Measurements from ENCODE around the gene GABPA.
A peak's percentile ranks its signal among the peaks of the same experiment; 100 is the strongest.
"Not testable (repeated sequence)": the region's sequence is repeated elsewhere in the genome, so short reads cannot be mapped to it uniquely, and the experiment has no call there.

GABPA gene

GRCh38 chr21:25734904-25735645 is at the start of gene GABPA, which contains the start of gene ATP5PF:
TSS of gene GABPA (plus strand) at chr21:25734972. CDS start at chr21:25741599, 6,627 bp downstream.
TSS of gene ATP5PF (minus strand) at chr21:25734904. CDS start at chr21:25729794, 5,110 bp downstream.
- no peak; the same call in 1 of the 2 replicates for TF ChIP-seq CTCF (IDR thresholded peaks at IDR 0.05; ENCODE audit: low read depth, low read length)
- peak; percentile 97 for DNase-seq (ENCODE audit: extremely low read depth, low read depth)

- no peak for DNase-seq (ENCODE audit: extremely low read depth, low read depth)
- no peak for TF ChIP-seq CTCF (IDR thresholded peaks at IDR 0.05; ENCODE audit: low read depth, low read length)
These were observed 47.0 kb upstream of the GABPA start for GRCh38 chr21:25687787-25688186.

GRCh38 chr21:25688275-25689155 is 46.3 kb upstream of the GABPA start:
- no peak for TF ChIP-seq CTCF (IDR thresholded peaks at IDR 0.05; ENCODE audit: low read depth, low read length)
- DNase-seq (ENCODE audit: extremely low read depth, low read depth): no peak

GRCh38 chr21:25689226-25689625 is 45.5 kb upstream of the GABPA start:
- no peak for TF ChIP-seq CTCF (IDR thresholded peaks at IDR 0.05; ENCODE audit: low read depth, low read length)
- no peak for DNase-seq (ENCODE audit: extremely low read depth, low read depth)

GRCh38 chr21:25691976-25692375 is 42.8 kb upstream of the GABPA start:
- TF ChIP-seq CTCF (IDR thresholded peaks at IDR 0.05; ENCODE audit: low read depth, low read length): no peak

GRCh38 chr21:25695461-25695860 is 39.3 kb upstream of the GABPA start:
- DNase-seq (ENCODE audit: extremely low read depth, low read depth): not testable (repeated sequence)

More at GRCh38 chr21:25691976-25692375, 42.8 kb upstream of the GABPA start:
- no peak for DNase-seq (ENCODE audit: extremely low read depth, low read depth)

GRCh38 chr21:25700741-25701140 is 34.0 kb upstream of the GABPA start:
- no peak for TF ChIP-seq CTCF (IDR thresholded peaks at IDR 0.05; ENCODE audit: low read depth, low read length)
- no peak for DNase-seq (ENCODE audit: extremely low read depth, low read depth)

Measured in AG09319 (cell line).